Neural crest cell (in vitro differentiated cells): ENCODE data around the gene KCP. TPM values are rescaled to one million over a fixed set of nuclear protein-coding genes. Genes with fewer than 3 reads are reported as not detected.

Source experiments
- DNase-seq: peaks from one replicate; pipeline ENCODE4 v3.0.0; 2021; ENCODE audit warnings: low read depth, mixed read lengths, low spot score
- H3K27ac Mint-ChIP-seq: one replicate; pipeline ENCODE4 v1.8.0; 2021; ENCODE audit warnings: mild to moderate bottlenecking, mixed read lengths; ENCODE audit not compliant: unreplicated experiment
- H3K27me3 Mint-ChIP-seq: 2 replicates; pipeline ENCODE4 v1.8.0; 2021; ENCODE audit warnings: low read depth, mild to moderate bottlenecking, mixed read lengths
- H3K36me3 Mint-ChIP-seq: 2 replicates; pipeline ENCODE4 v1.8.0; 2021; ENCODE audit warnings: low read depth, mild to moderate bottlenecking, mixed read lengths
- H3K4me1 Mint-ChIP-seq: 2 replicates; pipeline ENCODE4 v1.8.0; 2021; ENCODE audit warnings: mixed read lengths
- H3K4me3 Mint-ChIP-seq: one replicate; pipeline ENCODE4 v1.8.0; 2021; ENCODE audit warnings: mild to moderate bottlenecking, mixed read lengths
- H3K9me3 Mint-ChIP-seq: 2 replicates; pipeline ENCODE4 v1.8.0; 2021; ENCODE audit warnings: mixed read lengths
- total RNA-seq: library from RNA; stranded (reverse); gene quantifications from 2 replicates; pipeline ENCODE4 v1.2.1, GENCODE V29; 2021
- TF ChIP-seq, protein P1 (sequence below): fragments of 200-600 bp; sonication (generic); conservative IDR thresholded peaks from 2 replicates; pipeline ENCODE4 v1.5.0; 2021; ENCODE audit warnings: antibody characterized with exemption, mild to moderate bottlenecking

The KCP gene
- total RNA-seq, 1 donor from 2014 or later = 2.9 TPM

DNA sequence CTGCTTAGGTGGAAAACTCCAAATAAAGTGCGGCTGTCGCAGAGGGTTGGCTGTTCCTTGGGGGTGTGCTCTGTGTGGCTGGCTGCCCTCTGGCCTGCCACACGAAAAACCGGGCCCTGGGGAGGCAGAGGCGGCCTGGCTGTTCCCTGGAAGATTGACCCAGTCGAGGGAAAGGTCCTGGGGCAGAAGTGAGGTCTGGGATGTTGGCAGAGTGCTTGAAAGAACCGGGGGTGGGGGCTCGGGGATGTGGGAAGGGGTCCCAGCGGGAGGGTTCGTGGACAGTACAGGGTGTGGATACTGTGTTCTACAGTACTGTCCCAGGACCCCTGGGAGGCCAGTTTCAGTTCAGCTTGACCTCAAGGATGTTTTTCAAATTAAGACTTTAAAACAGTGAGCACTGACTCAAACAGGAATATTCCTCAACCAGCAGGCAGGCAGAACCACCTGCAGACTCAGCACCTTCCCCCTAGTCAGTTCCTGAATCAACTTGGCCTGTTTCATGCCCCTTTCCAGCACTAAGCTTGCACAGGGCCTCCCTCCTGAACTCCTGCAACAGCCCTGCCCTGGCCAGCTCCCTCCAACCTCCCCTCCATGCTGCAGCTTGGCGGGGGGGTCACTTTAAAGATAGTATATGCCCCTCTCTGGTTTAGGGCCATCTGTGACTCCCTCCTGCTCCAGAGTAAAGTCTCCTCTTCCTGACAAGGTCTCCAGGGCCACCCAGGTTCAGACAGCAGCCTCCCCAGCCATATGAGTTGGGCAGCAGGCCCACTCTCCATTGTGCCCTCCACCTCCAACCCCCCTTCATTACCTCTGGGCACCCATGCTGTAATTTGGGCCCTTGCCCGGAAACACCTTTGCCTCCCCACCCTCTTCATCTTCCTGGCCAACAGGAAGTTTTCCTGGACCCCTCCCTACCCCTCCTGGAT, 51.0 kb downstream of the KCP start:
- no peak for DNase-seq
- Mint-ChIP-seq H3K4me1 (peaks cover 15% of the 10 kb centered on the region), H3K9me3 (no peaks in the 10 kb centered on the region), H3K27me3 (no peaks in the 10 kb centered on the region), H3K27ac (peak overlapping the region; percentile 67), H3K36me3 (peaks cover 2% of the 10 kb centered on the region), H3K4me3 (no peak overlapping the region)
- TF ChIP-seq, protein P1, sequence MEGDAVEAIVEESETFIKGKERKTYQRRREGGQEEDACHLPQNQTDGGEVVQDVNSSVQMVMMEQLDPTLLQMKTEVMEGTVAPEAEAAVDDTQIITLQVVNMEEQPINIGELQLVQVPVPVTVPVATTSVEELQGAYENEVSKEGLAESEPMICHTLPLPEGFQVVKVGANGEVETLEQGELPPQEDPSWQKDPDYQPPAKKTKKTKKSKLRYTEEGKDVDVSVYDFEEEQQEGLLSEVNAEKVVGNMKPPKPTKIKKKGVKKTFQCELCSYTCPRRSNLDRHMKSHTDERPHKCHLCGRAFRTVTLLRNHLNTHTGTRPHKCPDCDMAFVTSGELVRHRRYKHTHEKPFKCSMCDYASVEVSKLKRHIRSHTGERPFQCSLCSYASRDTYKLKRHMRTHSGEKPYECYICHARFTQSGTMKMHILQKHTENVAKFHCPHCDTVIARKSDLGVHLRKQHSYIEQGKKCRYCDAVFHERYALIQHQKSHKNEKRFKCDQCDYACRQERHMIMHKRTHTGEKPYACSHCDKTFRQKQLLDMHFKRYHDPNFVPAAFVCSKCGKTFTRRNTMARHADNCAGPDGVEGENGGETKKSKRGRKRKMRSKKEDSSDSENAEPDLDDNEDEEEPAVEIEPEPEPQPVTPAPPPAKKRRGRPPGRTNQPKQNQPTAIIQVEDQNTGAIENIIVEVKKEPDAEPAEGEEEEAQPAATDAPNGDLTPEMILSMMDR = no peak

DNA sequence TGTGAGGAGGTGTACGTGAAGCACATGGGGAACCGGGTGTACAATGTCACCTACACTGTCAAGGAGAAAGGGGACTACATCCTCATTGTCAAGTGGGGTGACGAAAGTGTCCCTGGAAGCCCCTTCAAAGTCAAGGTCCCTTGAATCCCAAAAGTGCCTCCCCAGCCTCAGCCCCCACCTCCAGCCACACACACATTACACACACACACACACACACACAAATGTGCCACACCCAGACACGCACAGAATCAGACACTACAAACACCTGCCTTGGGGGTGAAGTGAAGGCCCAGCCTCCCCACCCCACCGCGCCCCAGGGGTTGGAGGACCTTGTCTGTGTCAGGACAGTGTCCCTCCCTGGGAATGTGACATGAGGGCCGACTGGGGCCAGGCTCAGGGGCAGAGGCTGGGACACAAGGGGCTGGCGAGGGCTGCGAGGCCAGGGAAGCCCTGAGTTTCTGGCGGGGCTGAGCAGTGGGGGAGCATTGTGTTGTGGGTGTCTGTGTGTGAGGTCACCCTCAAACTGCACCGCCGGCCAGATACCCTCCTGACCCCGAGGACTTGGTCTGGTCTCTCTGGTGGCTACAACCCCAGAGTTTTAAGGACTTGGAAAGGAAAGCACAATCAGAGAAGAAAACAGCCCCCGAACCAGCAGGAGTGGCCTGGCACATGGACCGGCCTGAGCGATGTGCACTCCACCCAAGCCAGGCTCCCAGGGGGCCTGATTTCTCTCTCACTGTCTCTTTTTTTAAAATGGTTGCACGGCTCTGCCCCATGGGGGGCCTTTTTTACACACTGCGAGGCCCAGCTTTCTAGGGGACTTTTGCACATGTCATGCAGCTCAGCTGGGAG, 51.9 kb downstream of the KCP start:
- TF ChIP-seq, protein P1 = no peak
- Mint-ChIP-seq H3K27me3 (no peaks in the 10 kb centered on the region), H3K9me3 (no peaks in the 10 kb centered on the region), H3K27ac (no peak overlapping the region), H3K36me3 (peaks cover under 1% of the 10 kb centered on the region), H3K4me1 (peaks cover 11% of the 10 kb centered on the region), H3K4me3 (no peak overlapping the region)
- DNase-seq = no peak

DNA sequence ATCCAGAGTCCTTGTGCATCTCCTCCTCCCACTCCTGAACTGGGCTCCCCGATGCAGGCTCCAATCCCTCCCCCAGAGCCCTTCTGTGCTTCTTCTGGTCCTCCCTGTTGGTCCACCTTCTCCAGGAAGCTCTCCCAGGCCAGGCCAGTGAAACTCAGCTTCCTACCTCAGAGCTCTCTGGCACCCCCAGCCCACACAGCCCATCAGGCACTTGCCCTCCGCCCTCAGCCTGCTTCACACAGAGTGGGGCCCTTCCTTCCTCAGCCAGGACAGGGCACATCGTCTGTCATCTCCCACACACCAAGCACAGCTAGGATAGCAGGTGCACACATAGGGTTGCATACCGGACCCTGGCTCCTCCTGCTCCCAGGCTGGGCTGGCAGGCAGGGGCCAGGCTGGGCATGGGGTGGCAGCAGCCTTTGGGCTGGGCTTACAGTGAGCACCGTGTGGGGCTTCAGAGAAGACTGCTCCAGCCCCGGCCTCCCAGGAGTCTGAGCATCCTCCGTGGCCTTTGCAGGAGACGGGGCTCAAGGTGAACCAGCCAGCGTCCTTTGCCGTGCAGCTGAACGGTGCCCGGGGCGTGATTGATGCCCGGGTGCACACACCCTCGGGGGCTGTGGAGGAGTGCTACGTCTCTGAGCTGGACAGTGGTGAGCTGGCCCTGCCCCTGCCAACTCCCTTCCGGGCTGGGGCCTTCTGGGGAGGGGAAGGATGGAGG, 54.3 kb downstream of the KCP start:
- no peak for DNase-seq
- Mint-ChIP-seq H3K36me3 (no peaks in the 10 kb centered on the region), H3K9me3 (no peaks in the 10 kb centered on the region), H3K27me3 (no peaks in the 10 kb centered on the region), H3K4me1 (no peaks in the 10 kb centered on the region), H3K27ac (no peak overlapping the region), H3K4me3 (no peak overlapping the region)
- TF ChIP-seq, protein P1 = no peak

DNA sequence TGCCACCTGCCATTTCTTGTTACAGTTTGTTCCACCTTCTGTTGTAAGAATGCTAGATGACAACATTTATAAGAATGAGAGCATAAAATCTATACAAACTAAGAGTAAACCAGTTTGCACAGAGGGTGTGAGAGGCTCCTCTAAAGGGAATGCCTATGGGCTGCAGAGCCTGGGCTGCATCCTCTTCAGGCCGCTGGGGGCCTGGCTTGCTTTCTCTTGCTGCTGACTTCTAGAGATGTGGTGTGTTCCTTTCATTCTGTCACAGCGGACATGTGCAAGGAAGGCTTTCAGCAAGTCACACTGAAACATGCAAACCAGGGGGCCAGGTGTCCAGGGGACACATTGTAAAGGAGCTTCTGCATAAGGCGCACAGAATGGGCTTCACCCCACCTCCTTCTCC, 55.0 kb downstream of the KCP start:
- DNase-seq = no peak
- Mint-ChIP-seq H3K9me3 (no peaks in the 10 kb centered on the region), H3K4me1 (no peaks in the 10 kb centered on the region), H3K27ac (no peak overlapping the region), H3K4me3 (no peak overlapping the region), H3K36me3 (no peaks in the 10 kb centered on the region), H3K27me3 (no peaks in the 10 kb centered on the region)
- TF ChIP-seq, protein P1 = no peak

DNA sequence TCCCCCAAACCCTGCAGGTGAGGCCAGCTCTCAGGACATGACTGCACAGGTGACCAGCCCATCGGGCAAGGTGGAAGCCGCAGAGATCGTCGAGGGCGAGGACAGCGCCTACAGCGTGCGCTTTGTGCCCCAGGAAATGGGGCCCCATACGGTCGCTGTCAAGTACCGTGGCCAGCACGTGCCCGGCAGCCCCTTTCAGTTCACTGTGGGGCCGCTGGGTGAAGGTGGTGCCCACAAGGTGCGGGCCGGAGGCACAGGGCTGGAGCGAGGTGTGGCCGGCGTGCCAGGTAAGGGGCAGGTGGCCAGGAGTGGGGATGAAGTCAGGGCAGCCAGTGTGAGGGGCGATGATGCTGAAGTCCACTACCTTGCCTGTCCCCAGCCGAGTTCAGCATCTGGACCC, 56.1 kb downstream of the KCP start:
- H3K4me1 Mint-ChIP-seq = no peaks in the 10 kb centered on the region
- H3K27me3 Mint-ChIP-seq = no peaks in the 10 kb centered on the region
- no peak overlapping the region for H3K4me3 Mint-ChIP-seq
- TF ChIP-seq, protein P1 = no peak
- DNase-seq = no peak
- H3K9me3 Mint-ChIP-seq = no peaks in the 10 kb centered on the region
- H3K27ac Mint-ChIP-seq = no peak overlapping the region
- no peaks in the 10 kb centered on the region for H3K36me3 Mint-ChIP-seq
